ENCODE measurements around the gene TUBG2. TPM values are rescaled to one million over a fixed set of nuclear protein-coding genes. Genes with fewer than 3 reads are reported as not detected.

Gene TUBG2
- total RNA-seq, 1 donor, result 13.8 TPM

DNA sequence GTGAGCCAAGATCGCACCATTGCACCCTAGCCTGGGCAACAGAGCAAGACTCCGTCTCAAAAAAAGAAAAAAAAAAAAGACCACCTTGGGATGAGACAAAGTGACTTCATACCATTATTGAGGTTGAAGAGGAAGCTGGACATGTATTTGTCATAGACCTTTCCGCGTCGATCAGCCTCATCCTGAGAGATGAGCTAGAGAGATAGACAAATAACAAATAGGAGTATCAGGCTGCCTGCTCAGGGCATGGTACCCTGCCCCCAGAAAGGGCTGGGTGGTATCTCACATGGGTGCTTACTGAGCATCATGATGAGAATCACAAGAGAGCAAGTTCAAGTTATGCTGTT lies 45.4 kb downstream of the TUBG2 start:
- no peak overlapping the region for H3K27ac ChIP-seq (ENCODE audit: low read depth, low read length)
- H3K4me2 ChIP-seq (ENCODE audit: insufficient read depth, low read length), result no peak overlapping the region
- no peaks in the 10 kb centered on the region for H4K20me1 ChIP-seq (ENCODE audit: insufficient read depth, low read length)
- no peaks in the 10 kb centered on the region for H3K79me2 ChIP-seq (ENCODE audit: insufficient read depth, low read length)
- H3K4me1 ChIP-seq (ENCODE audit: insufficient read depth, low read length), result peaks cover under 1% of the 10 kb centered on the region
- DNase-seq (ENCODE audit: insufficient read length, low spot score, missing footprints), result no peak
- H3K9me3 ChIP-seq (ENCODE audit: low read depth, low read length), result no peaks in the 10 kb centered on the region
- H3K27me3 ChIP-seq (ENCODE audit: insufficient read depth, low read length), result no peaks in the 10 kb centered on the region
- H2AFZ ChIP-seq (ENCODE audit: low read length), result no peak overlapping the region
- TF ChIP-seq, protein P1, sequence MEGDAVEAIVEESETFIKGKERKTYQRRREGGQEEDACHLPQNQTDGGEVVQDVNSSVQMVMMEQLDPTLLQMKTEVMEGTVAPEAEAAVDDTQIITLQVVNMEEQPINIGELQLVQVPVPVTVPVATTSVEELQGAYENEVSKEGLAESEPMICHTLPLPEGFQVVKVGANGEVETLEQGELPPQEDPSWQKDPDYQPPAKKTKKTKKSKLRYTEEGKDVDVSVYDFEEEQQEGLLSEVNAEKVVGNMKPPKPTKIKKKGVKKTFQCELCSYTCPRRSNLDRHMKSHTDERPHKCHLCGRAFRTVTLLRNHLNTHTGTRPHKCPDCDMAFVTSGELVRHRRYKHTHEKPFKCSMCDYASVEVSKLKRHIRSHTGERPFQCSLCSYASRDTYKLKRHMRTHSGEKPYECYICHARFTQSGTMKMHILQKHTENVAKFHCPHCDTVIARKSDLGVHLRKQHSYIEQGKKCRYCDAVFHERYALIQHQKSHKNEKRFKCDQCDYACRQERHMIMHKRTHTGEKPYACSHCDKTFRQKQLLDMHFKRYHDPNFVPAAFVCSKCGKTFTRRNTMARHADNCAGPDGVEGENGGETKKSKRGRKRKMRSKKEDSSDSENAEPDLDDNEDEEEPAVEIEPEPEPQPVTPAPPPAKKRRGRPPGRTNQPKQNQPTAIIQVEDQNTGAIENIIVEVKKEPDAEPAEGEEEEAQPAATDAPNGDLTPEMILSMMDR (IDR thresholded peaks at IDR 0.05; ENCODE audit: extremely low read depth, low read depth, low read length), result no peak
- peaks cover 82% of the 10 kb centered on the region for H3K36me3 ChIP-seq (ENCODE audit: insufficient read depth, low read length)
- no peak overlapping the region for H3K4me3 ChIP-seq (ENCODE audit: insufficient read depth, low read length)

DNA sequence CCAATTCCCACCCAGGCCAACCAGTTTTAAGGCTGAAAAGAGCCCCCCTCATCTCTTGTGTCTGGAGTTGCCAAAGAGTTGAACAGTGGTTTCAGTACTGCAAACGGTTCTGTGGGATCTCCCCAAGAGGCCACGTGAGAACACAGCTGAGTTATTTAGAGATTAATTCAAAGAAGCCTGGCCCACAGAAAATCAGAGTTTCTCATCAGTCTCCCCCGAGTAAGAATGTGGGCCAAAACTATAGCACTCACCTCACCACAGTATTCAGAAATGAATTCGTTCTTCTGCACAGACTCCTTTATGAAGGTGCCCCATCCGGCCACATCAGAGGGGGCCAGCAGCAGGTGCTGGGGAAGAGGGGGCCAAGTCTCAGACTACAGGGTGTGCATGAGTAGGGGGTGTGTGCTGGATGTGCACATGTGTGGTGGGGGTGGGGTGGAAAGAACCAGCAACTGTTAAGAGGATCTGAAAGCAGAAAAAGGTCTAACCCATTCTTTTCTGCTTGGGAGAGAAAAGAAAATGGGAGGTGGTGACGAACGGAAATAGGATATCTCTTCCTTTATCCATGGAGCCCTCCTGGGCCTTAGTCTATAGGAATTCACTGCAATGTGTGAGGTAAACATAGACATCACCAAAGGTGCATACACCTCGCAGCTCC lies 45.9 kb downstream of the TUBG2 start:
- Histone ChIP-seq H4K20me1 (ENCODE audit: insufficient read depth, low read length) (no peaks in the 10 kb centered on the region), H3K36me3 (ENCODE audit: insufficient read depth, low read length) (peaks cover 81% of the 10 kb centered on the region)

GRCh38 chr17:42706732-42707131 lies 47.6 kb downstream of the TUBG2 start:
- H3K27me3 ChIP-seq (ENCODE audit: insufficient read depth, low read length), result no peaks in the 10 kb centered on the region
- H3K36me3 ChIP-seq (ENCODE audit: insufficient read depth, low read length), result peaks cover 80% of the 10 kb centered on the region
- no peaks in the 10 kb centered on the region for H3K79me2 ChIP-seq (ENCODE audit: insufficient read depth, low read length)
- H3K4me2 ChIP-seq (ENCODE audit: insufficient read depth, low read length), result no peak overlapping the region
- no peak overlapping the region for H2AFZ ChIP-seq (ENCODE audit: low read length)
- H3K4me3 ChIP-seq (ENCODE audit: insufficient read depth, low read length), result no peak overlapping the region
- no peaks in the 10 kb centered on the region for H3K4me1 ChIP-seq (ENCODE audit: insufficient read depth, low read length)
- no peak for DNase-seq (ENCODE audit: insufficient read length, low spot score, missing footprints)
- H3K27ac ChIP-seq (ENCODE audit: low read depth, low read length), result no peak overlapping the region
- H3K9me3 ChIP-seq (ENCODE audit: low read depth, low read length), result no peaks in the 10 kb centered on the region
- H4K20me1 ChIP-seq (ENCODE audit: insufficient read depth, low read length), result no peaks in the 10 kb centered on the region
- TF ChIP-seq, protein P1 (IDR thresholded peaks at IDR 0.05; ENCODE audit: extremely low read depth, low read depth, low read length), result no peak

More for the DNA sequence above, 45.9 kb downstream of the TUBG2 start:
- Histone ChIP-seq H3K4me2 (ENCODE audit: insufficient read depth, low read length) (no peak overlapping the region), H3K4me1 (ENCODE audit: insufficient read depth, low read length) (no peaks in the 10 kb centered on the region), H3K4me3 (ENCODE audit: insufficient read depth, low read length) (no peak overlapping the region), H3K27ac (ENCODE audit: low read depth, low read length) (no peak overlapping the region), H2AFZ (ENCODE audit: low read length) (no peak overlapping the region), H3K79me2 (ENCODE audit: insufficient read depth, low read length) (no peaks in the 10 kb centered on the region), H3K9me3 (ENCODE audit: low read depth, low read length) (no peaks in the 10 kb centered on the region), H3K27me3 (ENCODE audit: insufficient read depth, low read length) (no peaks in the 10 kb centered on the region)
- TF ChIP-seq, protein P1 (IDR thresholded peaks at IDR 0.05; ENCODE audit: extremely low read depth, low read depth, low read length), result no peak
- no peak for DNase-seq (ENCODE audit: insufficient read length, low spot score, missing footprints)

DNA sequence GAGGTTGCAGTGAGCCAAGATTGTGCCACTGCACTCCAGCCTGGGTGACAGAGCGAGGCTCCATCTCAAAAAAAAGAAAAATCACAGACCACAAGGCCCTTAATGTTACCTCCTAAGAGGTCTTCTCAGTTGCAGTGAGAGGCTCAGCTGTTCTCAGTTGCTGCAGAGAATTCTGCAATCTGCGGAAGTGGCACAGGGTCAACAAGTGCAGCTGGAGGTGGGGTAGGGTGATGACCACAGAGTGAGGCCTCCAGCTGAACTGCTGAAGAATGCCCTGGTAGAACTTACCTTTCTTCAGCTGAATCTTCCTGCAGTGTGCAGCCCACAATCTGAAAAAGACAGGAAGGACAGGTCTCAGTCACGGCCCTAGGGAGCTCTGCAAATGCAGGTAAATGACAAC lies 49.5 kb downstream of the TUBG2 start:
- Histone ChIP-seq H3K36me3 (ENCODE audit: insufficient read depth, low read length) (peaks cover 80% of the 10 kb centered on the region), H3K4me3 (ENCODE audit: insufficient read depth, low read length) (no peak overlapping the region), H3K79me2 (ENCODE audit: insufficient read depth, low read length) (no peaks in the 10 kb centered on the region), H3K27me3 (ENCODE audit: insufficient read depth, low read length) (no peaks in the 10 kb centered on the region), H4K20me1 (ENCODE audit: insufficient read depth, low read length) (no peaks in the 10 kb centered on the region), H3K9me3 (ENCODE audit: low read depth, low read length) (no peaks in the 10 kb centered on the region), H3K4me1 (ENCODE audit: insufficient read depth, low read length) (no peaks in the 10 kb centered on the region), H3K27ac (ENCODE audit: low read depth, low read length) (no peak overlapping the region), H3K4me2 (ENCODE audit: insufficient read depth, low read length) (no peak overlapping the region), H2AFZ (ENCODE audit: low read length) (no peak overlapping the region)
- TF ChIP-seq, protein P1 (IDR thresholded peaks at IDR 0.05; ENCODE audit: extremely low read depth, low read depth, low read length), result no peak
- no peak for DNase-seq (ENCODE audit: insufficient read length, low spot score, missing footprints)

Measured in osteoblast (primary cell).